ENCODE measurements around the gene PPIP5K2. TPM values are rescaled to one million over a fixed set of nuclear protein-coding genes. Genes with fewer than 3 reads are reported as not detected.

PPIP5K2 gene
- total and polyA plus RNA-seq, 7 donors = 4.5 to 11.0 (median 7.4) TPM

GRCh38 chr5:103210952-103211351, 90.9 kb downstream of the PPIP5K2 start:
- no peak for TF ChIP-seq CTCF (IDR thresholded peaks at IDR 0.05)
- no peaks in the 10 kb centered on the region for H3K27me3 ChIP-seq (ENCODE audit: insufficient read depth in 3 of 3, low read length in 2 of 3)
- no peaks in the 10 kb centered on the region for H3K4me1 ChIP-seq
- no peak for DNase-seq
- H3K4me3 ChIP-seq = no peak overlapping the region
- H3K27ac ChIP-seq = no peak overlapping the region
- no peaks in the 10 kb centered on the region for H3K9me3 ChIP-seq
- WGBS, 3 donors = 96 to 99% (median 98%) methylated on average over 2 of the region's 2 CpGs
- intact Hi-C loops (cut with DNase I) = no loop called here
- no peaks in the 10 kb centered on the region for H3K36me3 ChIP-seq (ENCODE audit: insufficient read depth in 1 of 2, low read depth in 1 of 2)
- no peak for ATAC-seq

GRCh38 chr5:103211576-103212561, 91.8 kb downstream of the PPIP5K2 start:
- ATAC-seq (no peak), DNase-seq (no peak)
- intact Hi-C loops (cut with DNase I) = no loop called here
- TF ChIP-seq CTCF (IDR thresholded peaks at IDR 0.05) = no peak
- H3K36me3 ChIP-seq (ENCODE audit: insufficient read depth in 1 of 2, low read depth in 1 of 2) = no peaks in the 10 kb centered on the region
- no peak overlapping the region for H3K4me3 ChIP-seq
- H3K27ac ChIP-seq = no peak overlapping the region
- H3K9me3 ChIP-seq = no peaks in the 10 kb centered on the region
- no peaks in the 10 kb centered on the region for H3K27me3 ChIP-seq (ENCODE audit: insufficient read depth in 3 of 3, low read length in 2 of 3)
- 77 to 87% (median 80%) methylated on average over 2 of the region's 2 CpGs for WGBS, 3 donors
- H3K4me1 ChIP-seq = no peaks in the 10 kb centered on the region

DNA sequence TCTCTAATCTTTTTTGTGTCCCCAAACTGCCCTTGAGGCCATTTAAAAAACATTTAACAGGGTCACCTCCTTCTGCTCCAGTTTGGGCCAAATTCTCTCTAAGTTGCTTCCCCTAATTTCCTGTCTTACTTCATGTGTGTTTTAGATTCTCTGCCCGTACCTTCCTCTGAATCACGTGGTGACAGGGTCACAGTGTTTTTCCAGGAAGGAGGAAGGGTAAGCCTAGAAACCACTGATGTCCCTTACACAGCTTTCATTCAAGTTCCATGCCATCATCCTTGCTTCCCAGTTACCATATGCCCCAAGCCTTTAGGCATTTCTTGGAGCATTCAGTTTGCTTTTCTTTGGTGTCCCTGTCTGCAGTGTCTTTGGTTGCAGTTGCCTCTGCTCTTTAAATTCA, 96.0 kb downstream of the PPIP5K2 start:
- H3K36me3 ChIP-seq (ENCODE audit: insufficient read depth in 1 of 2, low read depth in 1 of 2) = no peaks in the 10 kb centered on the region
- H3K4me1 ChIP-seq = no peaks in the 10 kb centered on the region
- intact Hi-C loops (cut with DNase I) = no loop called here
- 33 to 34% (median 33%) methylated on average over 2 of the region's 2 CpGs for WGBS, 3 donors
- no peak overlapping the region for H3K4me3 ChIP-seq
- DNase-seq = no peak
- no peak for ATAC-seq
- H3K27me3 ChIP-seq (ENCODE audit: insufficient read depth in 3 of 3, low read length in 2 of 3) = no peaks in the 10 kb centered on the region
- H3K27ac ChIP-seq = no peak overlapping the region
- no peak for TF ChIP-seq CTCF (IDR thresholded peaks at IDR 0.05)
- no peaks in the 10 kb centered on the region for H3K9me3 ChIP-seq

GRCh38 chr5:103216697-103217096, 96.6 kb downstream of the PPIP5K2 start:
- no peak for TF ChIP-seq CTCF (IDR thresholded peaks at IDR 0.05)
- H3K4me1 ChIP-seq = no peaks in the 10 kb centered on the region
- H3K36me3 ChIP-seq (ENCODE audit: insufficient read depth in 1 of 2, low read depth in 1 of 2) = no peaks in the 10 kb centered on the region
- intact Hi-C loops (cut with DNase I) = no loop called here
- ATAC-seq = no peak
- H3K9me3 ChIP-seq = no peaks in the 10 kb centered on the region
- DNase-seq = no peak
- no peaks in the 10 kb centered on the region for H3K27me3 ChIP-seq (ENCODE audit: insufficient read depth in 3 of 3, low read length in 2 of 3)
- no peak overlapping the region for H3K4me3 ChIP-seq
- 41 to 60% (median 49%) methylated on average over 2 of the region's 2 CpGs for WGBS, 3 donors
- no peak overlapping the region for H3K27ac ChIP-seq

All from psoas muscle (tissue), 8 donors.